ENCODE data around the gene CDK6.

The CDK6 gene

GRCh38 chr7:92639966-92640365, 196.4 kb downstream of the CDK6 start:
- DNase-seq = no peak

DNA sequence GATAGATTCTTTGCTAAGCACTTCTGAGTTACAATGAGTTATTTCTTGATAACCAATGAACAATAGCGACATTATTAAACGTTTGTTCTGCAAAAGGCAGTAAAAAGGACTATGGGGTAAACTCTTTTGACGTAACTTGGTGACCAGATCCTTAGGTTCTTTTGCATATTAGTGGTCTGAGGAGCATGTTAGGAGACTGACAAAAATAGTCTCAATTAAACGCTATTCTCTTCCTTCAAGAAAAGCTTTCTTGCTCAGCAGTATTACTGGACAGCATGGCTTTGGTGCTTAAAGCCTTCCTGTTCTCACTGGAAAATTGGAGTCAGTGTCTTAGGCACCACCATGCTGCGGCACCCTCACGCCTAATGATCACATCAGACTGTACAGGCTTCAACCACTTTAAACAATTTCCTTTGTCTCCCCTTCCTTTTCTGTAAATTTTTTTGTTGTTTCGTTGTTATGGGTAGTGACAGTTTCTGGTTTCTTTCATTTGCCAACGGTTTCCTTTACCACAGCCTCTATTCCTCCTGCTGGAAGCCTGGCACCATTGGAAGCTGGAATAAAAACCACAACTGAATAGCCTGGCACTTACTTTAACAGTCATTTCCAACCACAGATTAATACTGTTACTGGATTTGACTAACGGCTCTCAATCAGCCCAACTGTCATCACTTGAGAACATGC, 197.0 kb downstream of the CDK6 start:
- DNase-seq = peak; percentile 23 to 28

GRCh38 chr7:92636018-92636560, 200.3 kb downstream of the CDK6 start:
- no peak for DNase-seq

GRCh38 chr7:92635538-92635937, 200.8 kb downstream of the CDK6 start:
- DNase-seq = no peak

- no peak for DNase-seq
Observed at GRCh38 chr7:92634924-92635519, 201.4 kb downstream of the CDK6 start.

GRCh38 chr7:92634205-92634604, 202.2 kb downstream of the CDK6 start:
- no peak for DNase-seq

DNA sequence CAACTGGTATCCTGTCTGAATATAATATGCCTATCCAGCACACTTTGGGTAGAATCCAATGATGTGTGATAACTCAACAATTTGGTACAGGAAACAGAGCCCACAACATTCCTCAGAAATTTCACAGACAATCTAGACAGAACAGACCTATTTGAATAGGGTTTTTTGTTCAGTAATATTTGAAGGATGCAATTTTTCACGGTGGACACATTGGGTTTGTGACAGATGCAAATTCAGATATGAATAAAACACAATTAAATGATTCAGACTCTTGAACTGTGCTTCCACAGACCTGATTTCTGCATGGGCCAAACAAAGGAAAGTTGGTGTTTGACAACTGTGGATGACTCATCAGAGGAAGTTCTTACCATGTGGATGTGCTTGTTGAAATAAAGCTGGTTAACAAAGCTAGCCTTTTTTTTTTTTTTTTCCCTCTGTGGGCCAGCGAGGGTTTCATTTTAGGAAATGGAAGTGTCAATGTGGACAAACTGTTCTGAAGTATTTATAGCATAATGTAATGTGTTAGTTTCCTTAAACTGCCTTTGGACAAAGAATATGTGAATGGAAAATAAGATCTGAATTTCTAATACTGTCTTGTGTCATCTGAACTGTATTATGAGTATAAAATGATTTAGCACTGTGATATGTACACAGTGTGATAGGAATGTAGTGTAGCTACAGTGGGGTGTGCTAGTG, 203.0 kb downstream of the CDK6 start:
- DNase-seq = peak; percentile 42 to 46

DNA sequence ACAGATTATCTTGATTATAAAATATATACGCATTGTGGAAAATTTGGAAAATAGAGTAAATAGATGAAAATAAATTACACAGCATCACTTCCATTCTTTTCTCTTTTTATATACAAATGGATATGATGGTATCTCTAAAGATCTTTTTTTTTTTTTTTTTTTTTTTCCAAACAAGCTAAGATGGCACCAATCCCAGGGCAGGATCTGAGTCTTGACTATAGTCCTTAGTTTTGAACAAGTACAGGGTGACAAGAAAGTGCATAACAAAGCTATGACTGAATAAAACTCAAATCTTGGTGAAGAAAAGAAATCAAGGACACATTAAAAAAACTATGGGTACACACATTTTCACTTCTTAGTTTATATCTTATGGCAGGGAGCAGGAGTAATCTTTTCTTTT, 203.6 kb downstream of the CDK6 start:
- DNase-seq = no peak

- no peak for DNase-seq
Observed at GRCh38 chr7:92631850-92632487, 204.4 kb downstream of the CDK6 start.

- peak in 1 of 2 donors; percentile 28 for DNase-seq
Observed at GRCh38 chr7:92631067-92631849, 205.1 kb downstream of the CDK6 start.

DNA sequence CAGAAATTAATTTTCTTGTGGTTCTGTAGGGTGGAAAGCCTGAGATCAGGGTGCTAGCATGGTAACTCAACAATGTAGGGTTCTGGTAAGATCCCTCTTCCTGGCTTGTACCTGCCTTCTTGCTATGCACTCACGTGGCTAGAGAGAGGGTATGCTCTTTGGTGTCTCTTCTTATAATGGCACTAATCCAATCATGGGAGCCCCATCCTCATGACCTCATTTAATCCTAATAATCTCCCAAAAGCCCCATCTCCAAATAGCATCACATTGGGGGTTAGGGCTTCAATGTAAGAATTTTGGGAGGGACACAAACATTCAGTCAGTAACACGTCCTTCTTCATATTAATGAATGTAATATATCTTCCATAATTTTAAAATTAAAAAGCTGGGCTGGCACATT, 206.6 kb downstream of the CDK6 start:
- no peak for DNase-seq

GRCh38 chr7:92627956-92628355, 208.4 kb downstream of the CDK6 start:
- DNase-seq = no peak

DNA sequence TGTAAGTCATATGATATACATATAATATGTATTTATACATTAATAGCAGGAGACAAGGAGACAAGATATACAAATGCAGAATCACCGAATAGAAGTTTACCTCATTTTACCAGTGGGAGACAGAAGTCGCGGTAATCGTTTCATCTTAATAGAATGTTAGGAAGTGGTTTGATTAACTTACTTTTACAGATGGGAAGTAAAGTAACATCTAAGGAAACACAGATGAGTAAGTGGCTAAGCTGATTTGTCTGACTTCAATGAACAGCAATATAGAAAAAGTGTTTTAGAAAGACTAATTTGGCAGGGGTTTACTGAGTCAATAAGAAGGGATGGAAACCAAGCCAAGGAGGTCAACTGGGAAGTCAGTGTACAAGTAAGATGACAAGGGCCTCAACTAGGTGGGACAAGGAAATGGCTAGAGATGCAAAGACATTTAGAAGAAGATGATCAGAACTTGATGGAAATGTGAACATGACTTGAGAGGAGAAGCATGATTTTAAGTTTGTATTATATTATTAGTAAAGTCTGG, 210.0 kb downstream of the CDK6 start:
- no peak for DNase-seq

GRCh38 chr7:92625617-92626016, 210.8 kb downstream of the CDK6 start:
- no peak for DNase-seq

GRCh38 chr7:92624298-92624996, 211.9 kb downstream of the CDK6 start:
- no peak for DNase-seq

GRCh38 chr7:92623544-92623943, 212.8 kb downstream of the CDK6 start:
- no peak for DNase-seq

GRCh38 chr7:92622685-92623084, 213.7 kb downstream of the CDK6 start:
- DNase-seq = no peak

- no peak for DNase-seq
Observed at GRCh38 chr7:92622030-92622429, 214.3 kb downstream of the CDK6 start.

- DNase-seq = no peak
Observed at GRCh38 chr7:92621561-92622023, 214.8 kb downstream of the CDK6 start.

- peak; percentile 79 to 80 for DNase-seq
Observed at GRCh38 chr7:92621026-92621540, 215.3 kb downstream of the CDK6 start.

- DNase-seq = no peak
Observed at GRCh38 chr7:92615861-92616260, 220.5 kb downstream of the CDK6 start.
